ENCODE measurements around the gene CELSR2. TPM values are rescaled to one million over a fixed set of nuclear protein-coding genes. Genes with fewer than 3 reads are reported as not detected.

The CELSR2 gene
- total and polyA plus RNA-seq, 2 of the 8 experiments (the other 6 are each of a cell fraction or from before 2014, with no cell fraction given) = 12.0 to 27.7 TPM

- TF ChIP-seq SUZ12 (IDR thresholded peaks at IDR 0.05; ENCODE audit: low read length) (no peak), HDAC2 (IDR thresholded peaks at IDR 0.05; ENCODE audit: borderline replicate concordance in 1 of 2, low read depth in 2 of 2, low read length in 2 of 2) (no peak), POLR2AphosphoS5 (IDR thresholded peaks at IDR 0.05; ENCODE audit: low read depth, low read length) (no peak)
Observed at GRCh38 chr1:109307274-109308021, 58.1 kb downstream of the CELSR2 start (continued).

All from H1 (cell line).